IMR-90 (cell line): ENCODE measurements around the gene ZNF821. TPM values are rescaled to one million over a fixed set of nuclear protein-coding genes. Genes with fewer than 3 reads are reported as not detected.
"Not testable (repeated sequence)": the region's sequence is repeated elsewhere in the genome, so short reads cannot be mapped to it uniquely, and the experiment has no call there.

Source experiments
- ATAC-seq: fragments of 200-7000 bp; cut with Tn5 transposase; 2 replicates; pipeline ENCODE4 v1.9.1; 2020; ENCODE audit warnings: low read depth, mild to moderate bottlenecking, moderate library complexity
- BruUV-seq: library from RNA; stranded (reverse); fragments of 400-500 nt; replicated peaks from 2 replicates; lab custom pipeline; 2021; lab: Mats Ljungman, UMichigan
- CTCF ChIA-PET: fragments of 300-600 bp; formaldehyde crosslinking; extraction: SDS; loops from one replicate; lab custom pipeline; 2021; ENCODE audit warnings: antibody characterized with exemption; lab: Yijun Ruan, JAX
- POLR2A ChIA-PET: fragments of 300-600 bp; sonication (Branson Sonifier 250); formaldehyde crosslinking; loops from one replicate; lab custom pipeline; 2022; ENCODE audit warnings: antibody characterized with exemption; ENCODE audit not compliant: unreplicated experiment; lab: Charles Lee
- DNase-seq: peaks from one replicate; pipeline ENCODE4 v3.0.0; 2013
- H2AFZ ChIP-seq: replicated peaks from 2 replicates; pipeline ENCODE3; 2013; ENCODE audit warnings: low read length, mild to moderate bottlenecking; ENCODE audit not compliant: poor library complexity
- H2AK5ac ChIP-seq: 2 replicates; pipeline ENCODE4 v1.6.1; 2013; ENCODE audit warnings: low read depth, low read length, inconsistent platforms
- H2AK9ac ChIP-seq: replicated peaks from 2 replicates; pipeline ENCODE3; 2013; ENCODE audit warnings: mild to moderate bottlenecking, low read depth, low read length, moderate library complexity; ENCODE audit not compliant: poor library complexity
- H2BK120ac ChIP-seq: 2 replicates; pipeline ENCODE4 v1.6.1; 2013; ENCODE audit warnings: low read depth, low read length, inconsistent platforms
- H2BK15ac ChIP-seq: 3 replicates; pipeline ENCODE4 v1.6.1; 2013; ENCODE audit warnings: low read depth, low read length, inconsistent platforms
- H2BK20ac ChIP-seq: 2 replicates; pipeline ENCODE4 v1.6.1; 2013; ENCODE audit warnings: low read depth, mild to moderate bottlenecking, inconsistent platforms, low read length, moderate library complexity
- H2BK5ac ChIP-seq: 2 replicates; pipeline ENCODE4 v1.6.1; 2013; ENCODE audit warnings: mild to moderate bottlenecking, low read depth, low read length, inconsistent platforms; ENCODE audit not compliant: poor library complexity, severe bottlenecking
- H3K14ac ChIP-seq: replicated peaks from 2 replicates; pipeline ENCODE4 v1.6.1; 2013; ENCODE audit warnings: low read depth, low read length, inconsistent platforms
- H3K18ac ChIP-seq: 2 replicates; pipeline ENCODE4 v1.6.1; 2013; ENCODE audit warnings: low read depth, low read length, control low read depth
- H3K23ac ChIP-seq: 2 replicates; pipeline ENCODE4 v1.6.1; 2013; ENCODE audit warnings: low read depth, low read length, inconsistent platforms
- H3K27ac ChIP-seq: 2 replicates; pipeline ENCODE4 v1.5.1; 2013; ENCODE audit warnings: mild to moderate bottlenecking, control low read depth, low read length; ENCODE audit not compliant: insufficient read depth
- H3K27me3 ChIP-seq: 2 replicates; pipeline ENCODE4 v1.6.1; 2013; ENCODE audit warnings: low read length; ENCODE audit not compliant: control insufficient read depth, insufficient read depth
- H3K36me3 ChIP-seq: 2 replicates; pipeline ENCODE4 v1.6.1; 2013; ENCODE audit warnings: low read length, mixed read lengths; ENCODE audit not compliant: control insufficient read depth, insufficient read depth
- H3K4ac ChIP-seq: 2 replicates; pipeline ENCODE4 v1.6.1; 2013; ENCODE audit warnings: low read depth, low read length, inconsistent platforms
- H3K4me1 ChIP-seq: 2 replicates; pipeline ENCODE4 v1.6.1; 2013; ENCODE audit warnings: low read length, mixed read lengths; ENCODE audit not compliant: control insufficient read depth, insufficient read depth
- H3K4me2 ChIP-seq: 2 replicates; pipeline ENCODE4 v1.6.1; 2013; ENCODE audit warnings: low read depth, mild to moderate bottlenecking, control low read depth, low read length, moderate library complexity
- H3K4me3 ChIP-seq: 2 replicates; pipeline ENCODE4 v1.5.1; 2013; ENCODE audit warnings: low read depth, mild to moderate bottlenecking, control low read depth, low read length, moderate library complexity; ENCODE audit not compliant: insufficient read depth
- H3K56ac ChIP-seq: 2 replicates; pipeline ENCODE4 v1.6.1; 2013; ENCODE audit warnings: low read length, inconsistent platforms; ENCODE audit not compliant: insufficient read depth; ENCODE audit errors: extremely low read depth
- H3K79me1 ChIP-seq, 2 experiments: 2 replicates each; pipeline ENCODE4 v1.6.1; 2013; ENCODE audit warnings: low read length in 2 of 2, inconsistent platforms in 1 of 2, low read depth in 1 of 2
- H3K9ac ChIP-seq: 2 replicates; pipeline ENCODE4 v1.6.1; 2013; ENCODE audit warnings: low read depth, low read length, control low read depth
- H3K9me1 ChIP-seq: 2 replicates; pipeline ENCODE4 v1.6.1; 2013; ENCODE audit warnings: low read length, inconsistent platforms; ENCODE audit not compliant: insufficient read depth
- H3K9me3 ChIP-seq: 2 replicates; pipeline ENCODE4 v1.6.1; 2013; ENCODE audit warnings: low read length; ENCODE audit not compliant: control insufficient read depth, insufficient read depth
- H4K20me1 ChIP-seq: 2 replicates; pipeline ENCODE4 v1.6.1; 2013; ENCODE audit warnings: low read length, inconsistent platforms; ENCODE audit not compliant: insufficient read depth
- H4K5ac ChIP-seq: 2 replicates; pipeline ENCODE4 v1.6.1; 2013; ENCODE audit warnings: mild to moderate bottlenecking, low read depth, low read length, control low read depth
- H4K8ac ChIP-seq, 2 experiments: 2 replicates each; pipeline ENCODE4 v1.6.1; 2013; ENCODE audit warnings: low read depth in 2 of 2, low read length in 2 of 2, control low read depth in 1 of 2, inconsistent platforms in 1 of 2
- H4K91ac ChIP-seq: 2 replicates; pipeline ENCODE4 v1.6.1; 2013; ENCODE audit warnings: low read depth, low read length, inconsistent platforms; ENCODE audit not compliant: insufficient read depth
- WGBS, 2 experiments: methylation state at CpG; one replicate each; pipeline versions ENCODE4 v1.1.5 to v1.1.7; 2013; ENCODE audit warnings: missing lambda C conversion rate in 2 of 2; ENCODE audit not compliant: insufficient read length in 1 of 2; ENCODE audit errors: extremely low coverage in 2 of 2; 5-methylcytosine and 5-hydroxymethylcytosine counted together
- dilution Hi-C: fragments of 300-500 bp; cut with HindIII; formaldehyde crosslinking; loops from one replicate; pipeline ENCODE4 v1.14.3; 2018; ENCODE audit warnings: low sequenced_read_pairs; ENCODE audit not compliant: unreplicated experiment
- in situ Hi-C: fragments of 300-500 bp; cut with MboI; formaldehyde crosslinking; loops from 3 replicates; pipeline ENCODE4 v1.14.3; 2019; ENCODE audit warnings: low sequenced_read_pairs, inconsistent platforms, mixed read lengths
- intact Hi-C: fragments of 100-400 bp; cut with micrococcal nuclease; formaldehyde crosslinking; loops from 2 replicates; pipeline ENCODE4 v1.10.0; 2022
- polyA plus RNA-seq, 3 experiments: library from polyadenylated mRNA; depleted of rRNA; stranded (reverse); fragments of >200 nt; gene quantifications; 2 replicates each; pipeline ENCODE4 v1.2.3, GENCODE V29; 2012; ENCODE audit warnings: low replicate concordance in 1 of 3
- total RNA-seq: library from RNA; depleted of rRNA; stranded (reverse); fragments of >200 nt; gene quantifications from 2 replicates; pipeline ENCODE4 v1.2.3, GENCODE V29; 2012; rRNA removed

The ZNF821 gene
- total and polyA plus RNA-seq, 2 of the 4 experiments (the other 2 are of a cell fraction) = 5.9 to 6.0 TPM

DNA sequence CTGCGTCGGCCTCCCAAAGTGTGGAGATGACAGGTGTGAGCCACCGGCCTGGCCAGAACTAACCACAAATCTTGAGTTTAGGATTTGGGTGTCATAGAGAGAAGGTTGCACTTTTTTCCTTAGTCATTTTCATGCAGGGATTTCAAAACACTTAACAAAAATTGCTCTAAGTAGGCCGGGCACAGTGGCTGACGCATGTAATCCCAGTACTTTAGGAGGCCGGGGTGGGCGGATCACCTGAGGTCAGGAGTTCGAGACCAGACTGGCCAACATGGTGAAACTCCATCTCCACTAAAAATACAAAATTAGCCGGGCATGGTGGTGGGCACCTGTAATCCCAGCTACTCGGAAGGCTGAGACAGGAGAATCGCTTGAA lies 73.8 kb downstream of the ZNF821 start:
- ATAC-seq, H3K4me2 ChIP-seq, H2BK15ac ChIP-seq, H3K9me1 ChIP-seq, H2AK9ac ChIP-seq, H2BK5ac ChIP-seq, H3K9ac ChIP-seq, H3K4ac ChIP-seq, H4K5ac ChIP-seq, H3K14ac ChIP-seq, H3K27ac ChIP-seq, H2AK5ac ChIP-seq, H2AFZ ChIP-seq, H2BK120ac ChIP-seq, POLR2A ChIA-PET, intact Hi-C loops, H3K4me3 ChIP-seq, H3K36me3 ChIP-seq, DNase-seq, CTCF ChIA-PET, H2BK20ac ChIP-seq, H3K23ac ChIP-seq, H3K27me3 ChIP-seq, in situ Hi-C loops, H4K8ac ChIP-seq, H3K18ac ChIP-seq, H4K91ac ChIP-seq, H3K56ac ChIP-seq, dilution Hi-C loops, H3K9me3 ChIP-seq, BruUV-seq: not testable (repeated sequence)
- no CpG with 5 or more reads among the region's 11 CpGs for WGBS, 2 experiments
- H3K4me1 ChIP-seq = peaks cover 10% of the 10 kb centered on the region
- peaks cover 0 to 19% of the 10 kb centered on the region in 2 experiments; a peak in 3 of 4 replicates for H3K79me1 ChIP-seq
- peaks cover 15% of the 10 kb centered on the region for H4K20me1 ChIP-seq

Other genes with a start within 250 kb of the ZNF821 start
- 9.2 and 10.2 TPM in 2 replicates for gene PHLPP2, start 159.5 kb downstream of the ZNF821 start, total RNA-seq
- 5.8 and 6.8 TPM in 2 replicates for gene PHLPP2, start 159.5 kb downstream of the ZNF821 start, polyA plus RNA-seq (2012; rRNA removed)
- 86.1 and 86.7 TPM in 2 replicates for gene AP1G1, start 75.3 kb downstream of the ZNF821 start, total RNA-seq
- 45.7 and 48.3 TPM in 2 replicates for gene AP1G1, start 75.3 kb downstream of the ZNF821 start, polyA plus RNA-seq (2012; rRNA removed)
- 5.2 and 5.8 TPM in 2 replicates for gene ATXN1L, start 38.2 kb downstream of the ZNF821 start, total RNA-seq
- gene ATXN1L, start 38.2 kb downstream of the ZNF821 start, polyA plus RNA-seq (2012; rRNA removed) = 8.0 and 9.2 TPM in 2 replicates
- gene IST1, start 11.3 kb upstream of the ZNF821 start, total RNA-seq = 175 and 186 TPM in 2 replicates
- 122 and 134 TPM in 2 replicates for gene IST1, start 11.3 kb upstream of the ZNF821 start, polyA plus RNA-seq (2012; rRNA removed)
- gene PKD1L3, start 116.2 kb upstream of the ZNF821 start, total RNA-seq = not detected in 2 replicates
- not detected in 2 replicates for gene PKD1L3, start 116.2 kb upstream of the ZNF821 start, polyA plus RNA-seq (2012; rRNA removed)
- gene DHODH, start 124.6 kb upstream of the ZNF821 start, total RNA-seq = 3.2 and 3.3 TPM in 2 replicates
- 4.1 and 4.5 TPM in 2 replicates for gene DHODH, start 124.6 kb upstream of the ZNF821 start, polyA plus RNA-seq (2012; rRNA removed)
- gene HP, start 170.3 kb upstream of the ZNF821 start, total RNA-seq = not detected in 2 replicates
- gene HP, start 170.3 kb upstream of the ZNF821 start, polyA plus RNA-seq (2012; rRNA removed) = not detected in 2 replicates
- not detected in 2 replicates for gene HPR, start 179.0 kb upstream of the ZNF821 start, total RNA-seq
- not detected in 2 replicates for gene HPR, start 179.0 kb upstream of the ZNF821 start, polyA plus RNA-seq (2012; rRNA removed)
- gene TXNL4B, start 209.4 kb upstream of the ZNF821 start, total RNA-seq = 5.4 and 6.1 TPM in 2 replicates
- 7.4 and 8.6 TPM in 2 replicates for gene TXNL4B, start 209.4 kb upstream of the ZNF821 start, polyA plus RNA-seq (2012; rRNA removed)
- gene DHX38, start 209.7 kb upstream of the ZNF821 start, total RNA-seq = 49.6 and 61.9 TPM in 2 replicates
- 43.0 and 45.4 TPM in 2 replicates for gene DHX38, start 209.7 kb upstream of the ZNF821 start, polyA plus RNA-seq (2012; rRNA removed)